NCI-H524 (cell line): ENCODE measurements around the gene KCND3.
A peak's percentile ranks its signal among the peaks of the same experiment; 100 is the strongest.
"Not testable (repeated sequence)": the region's sequence is repeated elsewhere in the genome, so short reads cannot be mapped to it uniquely, and the experiment has no call there.

Experiments used
- DNase-seq, 2 experiments: peaks; one replicate each; lab custom pipeline; 2025; lab: John Stamatoyannopoulos, UW

Gene KCND3

DNA sequence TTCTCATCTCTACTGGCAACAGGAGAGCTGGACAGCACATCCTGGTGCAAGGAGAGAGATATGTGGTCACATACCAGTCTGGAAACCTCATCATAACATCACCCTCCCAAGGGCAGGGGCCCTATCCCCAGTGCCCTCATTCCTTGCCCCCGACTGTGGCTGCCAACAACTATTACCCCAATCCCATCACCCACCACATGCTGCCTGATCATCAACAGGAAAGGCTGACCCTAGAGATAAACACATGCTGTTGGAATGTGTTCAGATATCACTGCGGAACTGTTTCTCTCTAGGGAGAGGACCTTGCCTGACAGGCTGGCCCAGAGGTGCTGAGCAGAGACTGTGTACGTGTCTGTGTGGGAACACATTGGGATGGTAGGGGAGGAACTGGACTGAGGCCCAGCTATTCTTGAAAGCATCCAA lies 245.8 kb downstream of the KCND3 start:
- no peak for DNase-seq

DNA sequence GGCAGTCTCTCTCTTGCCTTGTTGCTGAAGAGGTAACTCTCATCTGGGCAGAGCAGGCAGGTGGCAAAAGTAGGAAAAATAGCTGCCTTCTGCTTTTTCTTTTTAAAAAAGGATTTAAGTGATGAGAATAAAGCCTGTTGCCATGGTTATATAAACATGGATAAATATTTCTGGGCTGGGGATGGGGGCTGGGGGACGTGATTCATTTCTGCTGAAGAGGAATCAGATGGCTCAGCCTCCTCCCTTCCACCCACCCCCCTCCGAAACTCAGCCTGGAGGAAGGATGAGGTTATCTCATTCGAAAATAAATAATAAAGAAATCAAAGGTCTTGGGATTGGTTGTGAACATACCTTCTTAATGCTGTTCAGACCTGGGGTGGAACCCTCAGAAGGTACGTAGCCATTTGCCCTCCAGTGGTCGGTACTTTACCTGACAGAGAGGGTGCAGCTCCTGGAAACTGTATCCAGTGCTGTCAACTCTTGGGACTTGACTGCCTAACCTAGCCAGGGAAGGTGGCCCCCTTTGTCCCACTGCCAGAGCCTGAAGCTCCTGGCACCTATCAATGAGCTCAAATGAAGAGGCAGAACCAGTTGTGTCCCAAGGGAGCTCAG lies 246.4 kb downstream of the KCND3 start:
- no peak for DNase-seq

DNA sequence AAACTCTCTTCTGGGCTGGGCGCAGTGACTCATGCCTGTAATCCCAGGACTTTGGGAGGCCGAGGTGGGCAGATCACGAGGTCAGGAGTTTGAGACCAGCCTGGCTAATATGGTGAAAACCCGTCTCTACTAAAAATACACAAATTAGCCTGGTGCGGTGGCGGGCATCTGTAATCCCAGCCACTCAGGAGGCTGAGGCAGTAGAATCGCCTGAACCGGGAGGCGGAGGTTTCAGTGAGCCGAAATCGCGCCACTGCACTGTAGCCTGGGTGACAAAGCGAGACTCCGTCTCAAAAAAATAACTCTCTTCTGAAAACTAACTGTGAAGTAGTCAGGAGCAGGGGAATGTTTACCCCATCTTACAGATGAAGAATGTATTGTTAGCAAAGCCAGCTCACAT lies 247.2 kb downstream of the KCND3 start:
- not testable (repeated sequence) for DNase-seq

DNA sequence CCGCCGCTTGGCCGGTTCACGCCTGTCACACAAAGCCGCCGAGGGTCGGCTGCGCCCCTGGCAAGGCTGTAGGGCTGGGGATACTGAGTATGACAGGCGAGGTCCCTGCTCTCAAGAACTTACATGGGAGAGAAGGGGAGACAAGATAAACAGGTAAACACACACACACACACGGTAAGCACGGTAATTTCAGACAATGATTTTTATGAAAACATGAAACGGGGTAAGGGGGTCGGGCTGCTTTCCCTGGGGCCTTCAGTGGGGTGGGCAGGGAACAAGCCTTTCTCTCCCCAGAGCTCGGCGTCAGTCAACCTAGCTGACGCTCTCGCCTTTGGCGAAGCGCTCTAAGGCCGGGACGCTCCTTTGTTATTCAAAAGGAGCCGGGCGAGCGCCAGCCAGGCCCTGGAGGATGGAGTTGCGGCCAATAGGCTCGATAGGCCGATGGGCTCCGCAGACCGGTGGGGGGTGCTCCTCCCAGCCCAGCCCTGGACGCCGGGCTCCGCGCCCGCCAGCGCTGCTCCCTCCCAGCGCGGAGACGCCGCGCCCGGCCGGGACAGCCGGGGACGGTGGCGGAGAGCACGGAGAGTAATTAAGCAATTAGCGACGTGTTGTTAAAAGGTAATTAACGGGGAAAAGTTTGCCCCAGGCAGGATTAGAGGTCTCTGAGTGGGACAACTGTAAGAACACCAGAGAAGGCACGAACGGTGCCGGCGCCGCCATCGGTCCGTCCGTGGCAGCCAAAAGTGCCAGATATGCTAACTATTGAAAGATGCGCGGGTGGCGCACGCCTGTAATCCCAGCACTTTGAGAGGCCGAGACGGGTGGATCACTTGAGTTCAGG lies 249.3 kb downstream of the KCND3 start:
- peak; percentile 64 to 73 for DNase-seq

DNA sequence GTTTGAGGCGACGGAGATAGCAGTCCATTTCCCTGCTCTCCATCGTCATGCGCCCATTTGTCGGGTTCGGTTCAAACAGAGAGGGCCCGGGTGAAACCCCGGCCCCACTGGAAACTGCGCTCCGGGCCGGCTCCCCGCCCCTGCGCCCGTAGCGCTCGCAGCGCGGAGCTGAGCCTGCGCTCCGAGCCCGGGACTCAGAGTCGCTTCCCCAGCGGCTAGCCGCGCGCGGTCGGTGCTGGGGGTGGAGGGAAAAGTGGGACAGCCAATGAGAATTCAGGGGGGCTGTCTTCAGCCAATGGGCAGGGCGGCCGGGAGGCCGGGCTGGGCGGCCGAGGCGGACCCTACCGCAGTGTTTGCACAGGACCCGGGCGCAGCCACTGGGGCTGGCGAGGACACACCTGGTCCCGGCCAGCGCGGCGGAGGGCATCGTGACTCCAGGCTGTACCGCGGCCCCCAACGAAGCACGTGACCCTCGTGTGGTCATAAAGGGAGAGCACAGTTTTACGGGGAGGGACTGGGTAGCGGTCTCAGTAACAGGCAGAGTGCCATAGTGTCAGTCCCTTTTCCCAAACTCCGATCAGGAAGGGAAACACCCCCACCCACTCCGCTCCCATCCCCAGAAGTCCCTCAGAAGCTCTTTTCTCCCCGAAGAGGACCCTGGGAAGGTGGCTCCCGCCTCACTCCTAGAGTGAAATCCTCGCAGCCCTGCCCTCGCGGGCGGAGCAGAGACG lies 250.1 kb downstream of the KCND3 start, which contains the start of gene INKA2:
Gene INKA2, minus strand, starts transcription at position 202 of the 731 bp plus-strand sequence. Its CDS starts 153 bp downstream, at position 49.
- peak; percentile 92 for DNase-seq

DNA sequence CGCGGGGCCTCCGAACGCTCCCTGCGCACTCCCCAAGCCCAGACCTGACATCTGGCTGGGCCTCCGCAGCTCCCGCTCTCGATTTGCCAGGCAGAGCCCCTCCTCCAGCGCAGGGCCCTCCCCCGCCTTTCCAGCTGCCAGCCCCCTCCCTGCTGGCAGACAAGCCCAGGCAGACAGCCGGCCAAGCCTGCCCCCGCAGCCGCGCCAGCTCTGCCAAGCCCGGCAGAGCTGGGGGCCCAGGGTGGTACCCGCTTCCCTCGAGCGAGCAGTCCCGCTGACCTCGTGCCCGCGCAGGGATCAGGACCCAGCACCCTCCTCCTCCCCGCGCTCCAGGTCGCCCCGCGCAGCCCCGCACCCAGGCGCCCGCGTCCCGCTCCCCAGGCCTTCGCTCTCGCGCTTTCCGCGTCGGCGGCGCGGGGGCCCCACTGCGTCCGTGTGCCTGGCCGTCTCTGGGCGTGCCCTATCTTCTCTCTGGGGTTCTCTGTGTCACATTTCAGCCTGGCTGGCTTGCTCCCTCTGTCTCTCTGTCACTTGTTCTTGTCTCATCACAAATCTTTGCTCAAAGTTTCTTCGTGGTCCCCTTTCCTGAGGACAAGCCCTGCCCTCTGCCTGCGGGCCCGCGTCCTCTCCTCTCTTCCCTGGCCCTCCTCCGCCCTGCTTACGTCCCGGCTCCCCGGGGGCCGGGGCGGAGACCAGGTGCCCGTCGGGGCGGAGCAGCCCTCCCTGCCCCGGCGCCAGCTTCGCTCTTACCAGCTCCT lies 250.9 kb downstream of the KCND3 start:
- peak; percentile 79 to 83 for DNase-seq

DNA sequence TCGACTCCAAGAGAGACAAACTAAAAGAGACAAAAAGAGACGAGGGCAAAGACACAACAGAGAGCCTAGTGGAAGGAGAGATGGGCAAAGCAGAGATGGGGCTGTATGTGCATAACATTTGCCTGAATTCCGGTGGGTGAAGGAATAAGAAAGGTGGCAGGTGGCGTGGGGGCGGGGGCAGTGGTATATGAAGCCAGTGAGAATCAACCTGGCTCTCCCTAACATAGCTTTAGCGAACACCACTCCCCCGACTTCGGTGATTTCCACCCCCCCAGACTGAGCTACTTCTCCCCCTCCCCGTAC lies 251.4 kb downstream of the KCND3 start:
- DNase-seq, result no peak

DNA sequence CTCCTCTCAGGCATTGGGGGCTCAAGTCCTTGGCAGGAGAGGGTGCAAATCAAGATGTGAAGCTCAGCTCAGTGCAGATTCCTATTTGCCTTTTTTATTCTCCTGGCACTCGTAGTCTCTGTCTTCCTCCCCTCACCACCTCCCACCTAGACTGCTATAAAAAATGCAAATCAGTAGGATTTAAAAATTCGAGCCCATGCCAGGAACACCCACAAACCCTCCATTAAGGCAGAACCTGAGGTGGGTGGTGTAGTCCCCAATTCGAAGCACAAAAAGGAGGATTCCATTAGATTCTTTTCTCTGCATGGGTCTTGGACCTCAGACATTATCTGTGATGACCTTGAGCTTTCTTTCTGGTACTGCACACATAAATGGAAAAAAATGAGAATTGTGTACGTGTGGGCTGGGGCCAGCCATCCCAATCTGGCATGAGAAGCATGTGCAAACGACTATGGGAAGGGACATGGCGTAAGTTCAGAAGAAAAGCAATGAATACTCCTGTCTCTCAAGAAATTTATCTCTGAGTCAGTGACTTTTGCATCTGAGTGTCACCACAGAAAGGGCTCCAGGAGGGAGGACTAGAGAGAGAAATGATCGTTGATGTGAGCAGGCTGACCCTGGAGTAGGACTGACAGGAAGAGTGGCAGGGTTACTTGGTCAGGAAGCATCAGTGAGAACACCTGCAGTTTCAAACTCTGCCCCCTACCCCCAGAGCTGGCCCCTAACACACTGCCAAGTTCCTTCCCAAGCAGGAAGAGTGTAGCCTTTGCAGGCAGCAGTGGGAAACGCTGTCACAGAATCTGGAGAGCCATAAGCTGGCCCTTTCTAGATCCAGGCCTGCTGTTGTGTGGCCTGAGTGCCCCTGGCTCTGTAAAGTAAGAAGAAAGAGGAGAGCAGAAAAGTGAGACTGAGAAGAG lies 252.0 kb downstream of the KCND3 start:
- DNase-seq, result peak in 1 of 2 experiments; percentile 39

DNA sequence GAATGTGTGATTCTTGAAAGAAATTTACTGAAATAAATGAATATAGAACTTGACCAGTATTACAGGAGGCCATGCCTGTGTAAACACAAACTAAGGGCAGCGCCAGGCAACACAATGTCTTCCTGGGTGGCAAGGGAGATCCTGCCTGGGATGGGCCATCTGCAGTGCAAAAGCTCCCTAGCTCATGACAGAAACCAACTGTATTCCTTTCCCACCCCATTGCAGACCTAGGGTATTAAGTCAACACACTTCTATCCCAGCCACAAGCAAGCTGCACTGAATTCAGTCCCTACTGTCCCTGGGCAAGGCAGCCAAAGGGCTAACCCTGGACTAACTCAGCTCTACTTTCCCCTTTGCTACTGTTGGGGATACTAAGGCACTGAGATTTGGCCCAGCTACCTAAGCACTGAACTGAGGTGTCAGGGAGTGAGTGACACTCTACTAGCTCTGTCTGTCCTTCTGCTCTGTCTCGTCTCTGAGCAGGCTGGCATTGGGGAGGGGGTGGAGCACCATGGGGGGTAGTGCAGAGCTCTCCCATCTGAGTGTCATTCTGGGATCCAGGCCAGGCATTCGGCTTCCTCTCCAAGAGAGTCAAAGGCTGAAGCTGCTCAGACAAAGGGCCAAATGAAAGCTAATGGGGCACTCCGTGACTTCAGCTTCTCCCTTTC lies 252.8 kb downstream of the KCND3 start:
- DNase-seq, result peak; percentile 36 to 54

DNA sequence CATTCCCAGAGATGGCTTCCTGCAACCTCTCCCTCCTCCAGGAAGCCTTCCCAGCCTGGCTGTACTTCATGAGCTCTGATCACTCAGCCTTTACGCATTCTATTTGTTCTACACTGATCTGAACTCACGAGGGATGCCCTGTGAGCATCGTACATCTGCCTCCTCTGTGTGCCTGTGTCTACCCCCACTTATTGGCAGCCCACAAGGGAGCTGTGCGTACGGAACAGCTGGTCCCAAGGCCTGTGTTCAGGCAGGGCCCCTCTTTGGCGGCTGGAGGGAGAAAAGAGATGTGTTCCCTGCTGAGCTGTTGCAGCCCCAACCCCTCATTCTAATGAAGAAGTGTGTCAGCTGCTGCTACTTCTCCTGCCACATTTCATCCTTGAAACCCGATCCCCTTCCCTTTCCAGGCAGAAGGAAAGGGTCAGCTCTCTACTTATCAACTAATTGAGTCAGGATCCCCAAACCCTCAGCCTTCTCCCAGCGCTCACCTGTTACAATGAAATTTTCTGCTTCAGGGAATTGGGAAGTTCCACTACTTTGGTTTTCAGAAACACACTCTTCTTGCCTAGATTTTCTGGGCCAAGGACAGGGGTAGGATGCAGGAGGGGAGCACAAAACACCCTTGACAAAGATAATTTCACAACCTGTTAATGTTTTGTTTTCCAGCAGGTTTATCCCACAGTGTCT lies 253.5 kb downstream of the KCND3 start:
- peak; percentile 97 to 99 for DNase-seq

DNA sequence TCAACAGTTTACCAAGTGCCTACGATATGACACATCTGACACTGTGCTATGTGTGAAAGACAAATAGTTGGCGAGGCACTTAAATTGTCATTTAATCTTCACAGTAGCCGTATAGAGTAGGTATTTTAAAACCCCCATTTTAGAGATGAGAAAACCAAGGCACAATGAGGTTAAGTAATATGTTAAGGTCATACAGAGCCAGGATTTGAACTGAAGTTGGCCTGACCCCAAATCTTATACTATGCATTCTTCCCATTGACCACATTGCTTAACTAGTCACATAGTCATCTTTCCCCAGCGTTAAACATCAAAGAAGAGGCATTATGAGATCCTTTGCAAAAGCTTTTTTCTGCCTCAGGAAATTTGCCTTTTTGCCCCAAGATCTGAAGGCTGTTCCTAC lies 254.1 kb downstream of the KCND3 start:
- no peak for DNase-seq

DNA sequence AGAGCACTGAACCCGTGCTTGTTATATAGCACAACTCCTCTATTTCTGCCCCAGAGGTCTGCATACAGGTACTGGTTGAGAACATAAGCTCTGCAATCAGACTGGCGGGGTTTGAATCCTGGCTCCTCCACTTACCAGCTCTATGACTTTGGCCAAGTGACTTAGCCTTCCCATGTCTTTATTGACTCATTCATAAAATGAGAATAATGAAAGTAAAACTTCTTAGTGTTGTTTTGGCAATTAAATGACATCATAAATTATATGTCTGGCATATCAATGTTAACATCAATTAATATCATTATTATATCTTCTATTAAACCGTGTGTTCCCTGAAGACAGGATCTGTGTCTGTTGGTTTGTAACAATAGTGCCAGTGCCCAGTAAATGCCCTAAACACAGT lies 254.6 kb downstream of the KCND3 start:
- DNase-seq, result no peak

DNA sequence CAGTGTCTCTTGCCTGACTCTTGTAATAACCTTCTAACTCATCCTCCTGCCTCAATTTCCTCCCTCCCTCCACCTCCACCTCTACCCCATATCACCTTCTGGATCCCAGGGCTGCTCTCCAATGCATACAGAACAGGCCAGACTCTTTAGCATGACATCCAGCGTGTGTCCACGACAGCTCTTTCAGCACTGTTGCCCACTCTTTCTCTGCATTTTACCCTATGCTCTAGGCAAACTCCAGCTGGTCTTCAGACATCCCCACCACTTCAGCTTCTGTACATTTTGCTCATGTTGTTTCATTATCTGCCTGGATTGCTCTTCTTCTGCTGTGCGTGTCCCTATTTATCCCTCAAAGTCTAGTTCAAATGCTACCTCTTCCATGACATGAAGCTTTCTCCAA lies 255.0 kb downstream of the KCND3 start:
- DNase-seq, result no peak

DNA sequence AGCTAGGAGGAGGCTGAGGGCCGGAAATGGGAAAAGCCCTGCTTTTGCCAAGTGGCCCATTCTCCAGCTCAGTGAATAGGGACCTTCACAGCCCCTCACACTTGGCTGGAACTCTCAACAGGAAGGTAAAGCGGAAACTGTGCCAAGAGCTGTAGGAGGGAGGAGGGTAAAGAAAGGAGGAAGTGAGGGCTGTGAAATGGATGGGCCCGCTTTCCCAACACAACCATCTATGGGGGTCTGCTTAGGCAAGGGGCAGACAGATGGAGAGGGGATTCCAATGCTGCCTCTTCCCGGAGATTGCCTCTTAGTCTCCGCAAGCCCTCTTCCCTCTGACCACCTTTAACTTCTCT lies 255.5 kb downstream of the KCND3 start:
- DNase-seq, result no peak

DNA sequence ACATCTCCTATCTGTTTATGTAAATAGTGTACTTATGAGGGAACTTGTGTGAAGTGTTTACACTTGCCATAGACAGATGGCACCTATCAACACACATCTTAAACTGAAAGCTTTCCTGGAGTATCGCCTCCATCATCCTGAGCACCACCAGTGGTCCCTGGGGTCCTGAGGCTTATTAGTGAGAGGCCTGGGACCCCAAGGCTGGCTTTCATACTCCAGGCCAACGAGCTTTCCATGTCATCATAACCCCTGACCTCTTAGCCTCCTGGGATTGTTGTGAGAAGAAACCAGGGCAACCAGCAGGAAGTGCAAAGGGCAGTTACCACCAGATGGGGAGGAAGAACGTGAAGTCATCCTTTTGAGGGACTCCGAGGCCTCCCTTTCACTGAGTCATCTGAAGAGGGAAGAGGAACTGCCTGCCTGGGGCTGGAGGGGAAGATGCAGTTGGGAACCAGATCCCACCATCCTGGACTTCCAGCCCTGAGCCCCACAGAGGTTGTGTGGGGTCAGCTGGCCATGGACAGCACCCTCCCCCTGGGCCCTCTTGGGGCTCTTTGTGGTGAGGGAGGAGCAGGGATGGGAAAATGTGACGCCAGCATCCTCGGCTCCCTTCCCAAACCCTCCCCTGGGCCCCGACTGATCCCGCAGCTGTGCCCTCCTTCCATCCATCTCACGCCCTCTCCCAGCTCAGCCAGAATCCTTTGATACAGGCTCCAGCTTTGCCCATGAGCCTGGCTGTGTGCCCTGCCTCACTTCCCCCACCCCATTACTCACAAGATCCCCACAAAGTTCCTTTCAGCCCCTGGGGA lies 256.1 kb downstream of the KCND3 start:
- peak in 1 of 2 experiments; percentile 18 for DNase-seq

DNA sequence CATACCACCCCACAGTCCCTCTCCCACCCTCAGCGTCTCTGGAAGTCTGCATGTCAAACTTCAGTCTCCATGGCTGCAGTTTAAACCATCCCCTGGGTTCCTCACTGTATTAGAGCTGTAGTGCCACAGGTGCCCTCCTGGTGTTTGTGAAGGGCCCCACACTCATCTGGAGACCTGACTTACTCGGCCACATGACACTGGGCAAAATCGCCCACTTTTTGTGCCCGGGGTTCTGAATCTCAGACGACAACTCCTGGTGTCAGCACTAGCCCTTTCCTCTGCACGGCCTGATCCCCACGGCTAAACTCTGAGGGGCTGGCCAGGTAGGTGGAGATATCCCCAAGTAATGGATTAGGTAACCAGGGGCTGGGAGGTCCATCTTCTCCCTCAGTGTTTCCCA lies 256.8 kb downstream of the KCND3 start:
- no peak for DNase-seq

DNA sequence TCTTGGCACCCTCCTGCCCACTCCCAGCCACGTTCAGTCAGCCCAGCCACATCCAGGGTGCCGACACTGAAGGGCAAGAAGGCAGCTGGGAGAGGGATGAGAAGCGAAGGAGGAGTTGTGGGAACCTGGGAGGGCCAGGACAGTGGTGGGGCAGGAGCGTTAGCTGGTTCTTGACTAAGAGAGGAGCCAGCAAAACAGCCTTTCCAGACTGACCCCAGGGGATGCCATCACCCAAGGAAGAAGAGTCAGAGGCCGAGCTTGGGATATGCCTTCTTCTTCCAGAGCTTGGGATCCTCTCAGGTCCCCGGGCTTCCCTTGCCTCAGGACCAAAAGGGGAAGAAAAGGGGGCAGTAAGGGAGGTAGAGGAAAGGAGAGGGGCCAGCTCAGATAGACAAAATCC lies 257.5 kb downstream of the KCND3 start:
- no peak for DNase-seq

DNA sequence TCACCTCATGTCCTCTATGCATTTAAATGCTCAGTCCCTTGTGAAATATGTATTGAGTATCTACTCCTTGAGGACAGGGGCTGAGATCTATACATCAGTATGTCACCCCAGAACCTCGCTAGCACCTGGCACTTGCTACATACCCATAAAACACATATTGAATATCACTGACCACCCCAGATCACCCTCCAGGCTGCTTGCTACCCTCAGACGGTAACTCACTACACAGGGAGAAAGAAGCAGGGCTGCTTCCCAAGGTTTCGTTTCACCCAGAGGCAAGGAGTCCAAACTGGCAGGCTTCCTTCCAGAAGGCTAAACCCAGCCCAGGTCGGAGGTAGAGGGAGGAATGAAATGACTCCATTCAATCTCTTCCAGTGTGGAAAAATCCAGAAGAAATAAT lies 258.8 kb downstream of the KCND3 start:
- DNase-seq, result no peak
